ENCODE measurements around the gene PSMG4. TPM values are rescaled to one million over a fixed set of nuclear protein-coding genes. Genes with fewer than 3 reads are reported as not detected.

PSMG4 gene
- total and polyA plus RNA-seq, 2 of the 8 experiments (the other 6 are each of a cell fraction or from before 2014, with no cell fraction given) = 40.6 to 113 TPM

DNA sequence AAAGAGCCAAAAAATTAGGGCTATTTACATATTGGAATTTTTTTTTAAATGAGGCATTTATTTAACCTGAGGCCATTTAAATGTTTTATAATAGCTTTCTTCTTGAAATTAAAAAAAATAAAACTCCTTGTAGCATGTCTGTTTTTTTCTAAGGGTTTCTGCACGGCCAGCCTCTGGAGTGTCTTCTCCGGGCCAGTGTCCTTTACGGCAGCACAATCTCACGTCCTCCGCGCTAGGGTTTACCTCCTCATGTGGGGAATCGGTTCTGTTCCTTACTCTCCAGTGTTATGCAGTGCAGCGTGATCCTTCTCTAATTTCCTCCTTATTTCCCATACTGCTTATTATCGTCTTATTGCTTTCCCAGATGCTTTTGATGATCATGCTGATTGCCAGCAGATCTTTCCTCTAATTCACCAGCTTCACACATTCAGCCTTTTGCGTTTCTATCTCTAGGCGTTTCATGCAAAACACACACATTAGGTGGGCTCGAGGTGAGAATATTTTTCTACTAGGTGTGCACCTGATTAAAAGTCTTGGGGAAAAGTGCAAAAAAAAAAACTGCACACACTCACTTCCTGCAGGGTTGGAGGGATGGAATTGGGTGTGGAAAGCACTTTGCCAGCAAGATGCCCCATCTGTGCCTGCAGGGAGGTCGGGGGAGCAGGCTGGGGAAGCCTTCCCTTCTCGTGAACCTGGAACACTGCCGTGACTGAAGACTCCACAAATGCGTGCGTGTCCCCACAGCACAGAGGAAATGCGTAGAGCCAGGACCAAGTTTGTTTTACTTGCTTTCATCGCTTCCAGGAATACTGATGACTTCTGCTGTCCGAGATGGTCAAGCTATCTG, 56.1 kb downstream of the PSMG4 start:
- Histone ChIP-seq H3K4me3 (ENCODE audit: extremely low read depth in 1 of 4, insufficient read depth in 2 of 4, low read depth in 3 of 4, low read length in 4 of 4) (no peak overlapping the region), H3K56ac (replicated peaks; ENCODE audit: insufficient read length, low read depth, low read length) (no peak overlapping the region), H3K4me1 (replicated peaks in 1 of 4; ENCODE audit: control insufficient read depth in 3 of 4, insufficient read depth in 4 of 4, low read length in 3 of 4) (peaks cover 0 to 5% (median 0%) of the 10 kb centered on the region in 4 experiments; a peak in 3 of 7 replicates), H3K27me3 (replicated peaks in 1 of 4; ENCODE audit: control insufficient read depth in 3 of 4, extremely low read depth in 1 of 4, insufficient read depth in 3 of 4, low read length in 3 of 4) (no peaks in the 10 kb centered on the region), H2BK12ac (ENCODE audit: low read depth, low read length) (no peak overlapping the region), H3K79me1 (ENCODE audit: low read depth, low read length) (peaks cover 4% of the 10 kb centered on the region; the same call in 1 of the 2 replicates), H3K4ac (replicated peaks; ENCODE audit: insufficient read length, low read depth, low read length) (no peak overlapping the region), H3K36me3 (ENCODE audit: control insufficient read depth in 2 of 4, insufficient read depth in 4 of 4, low read length in 3 of 4) (no peaks in the 10 kb centered on the region), H4K20me1 (replicated peaks in 1 of 2; ENCODE audit: control insufficient read depth in 1 of 2, insufficient read depth in 2 of 2, low read length in 2 of 2) (no peaks in the 10 kb centered on the region), H4K5ac (ENCODE audit: insufficient read length, low read depth, low read length) (no peak overlapping the region), H2BK15ac (ENCODE audit: low read length) (no peak overlapping the region), H3K4me2 (ENCODE audit: insufficient read depth in 1 of 2, low read depth in 2 of 2, low read length in 2 of 2) (no peak overlapping the region), H3K14ac (ENCODE audit: insufficient read length) (no peak overlapping the region), H3K9me3 (ENCODE audit: insufficient read depth in 2 of 2, low read depth in 1 of 2, low read length in 1 of 2) (no peaks in the 10 kb centered on the region), H3K23ac (ENCODE audit: insufficient read length) (no peak overlapping the region), H2AK5ac (ENCODE audit: low read depth, low read length) (no peak overlapping the region), H3K27ac (ENCODE audit: low read depth, low read length) (no peak overlapping the region; the same call in 1 of the 2 replicates), H2BK5ac (ENCODE audit: low read depth, low read length) (no peak overlapping the region), H3K18ac (ENCODE audit: extremely low read depth, low read length) (no peak overlapping the region), H3K23me2 (ENCODE audit: low read depth, low read length) (no peaks in the 10 kb centered on the region), H2BK20ac (ENCODE audit: low read length) (no peak overlapping the region), H3K79me2 (ENCODE audit: control insufficient read depth in 1 of 2, insufficient read depth in 2 of 2, low read length in 2 of 2) (peaks cover 0 to 2% of the 10 kb centered on the region in 2 experiments; a peak in 1 of 4 replicates), H3K9ac (replicated peaks in 1 of 4; ENCODE audit: extremely low read depth in 1 of 4, low read depth in 3 of 4, low read length in 3 of 4) (no peak overlapping the region), H4K91ac (replicated peaks; ENCODE audit: insufficient read length, low read length) (no peak overlapping the region), H2AFZ (ENCODE audit: low read length) (no peak overlapping the region), H4K8ac (ENCODE audit: extremely low read depth, insufficient read depth, low read length) (no peak overlapping the region; the same call in 1 of the 2 replicates), H2BK120ac (replicated peaks; ENCODE audit: low read depth, low read length) (no peak overlapping the region)
- 90% methylated on average over 20 of the region's 20 CpGs; no CpG with 5 or more reads in 1 of the 2 experiments for WGBS, 2 experiments (ENCODE audit: extremely low coverage in 1 of 2, insufficient coverage in 1 of 2, insufficient read length in 1 of 2, insufficient replicate concordance in 2 of 2, low coverage in 1 of 2, low lambda C conversion rate in 2 of 2, missing lambda C conversion rate in 1 of 2)
- no peak for FAIRE-seq
- POLR2A ChIA-PET (ENCODE audit: partially characterized antibody) = no interaction called here
- TF ChIP-seq ZNF274 (IDR thresholded peaks at IDR 0.05; ENCODE audit: borderline replicate concordance, extremely low read depth, low read length) (no peak), KDM1A (IDR thresholded peaks at IDR 0.05; ENCODE audit: borderline replicate concordance, low read length) (no peak)
- CTCF ChIA-PET (ENCODE audit: partially characterized antibody) = interaction anchor here (0.7 to 2.3 kb wide), 7 partner anchors 16 to 315 kb away, joined by 3 to 7 read pairs (median 4); no protein-coding TSS in a partner anchor
- DNase-seq (ENCODE audit: low read depth in 1 of 2, low spot score in 2 of 2) = no peak

Data from H1 (cell line).